Midbrain (tissue), 1 donor: Measurements from ENCODE around the gene G6PC1.
A peak's percentile ranks its signal among the peaks of the same experiment; 100 is the strongest.
"Not testable (repeated sequence)": the region's sequence is repeated elsewhere in the genome, so short reads cannot be mapped to it uniquely, and the experiment has no call there.

Experiments used
- DNase-seq: peaks from one replicate; lab custom pipeline; 2025; lab: John Stamatoyannopoulos, UW

Gene G6PC1

DNA sequence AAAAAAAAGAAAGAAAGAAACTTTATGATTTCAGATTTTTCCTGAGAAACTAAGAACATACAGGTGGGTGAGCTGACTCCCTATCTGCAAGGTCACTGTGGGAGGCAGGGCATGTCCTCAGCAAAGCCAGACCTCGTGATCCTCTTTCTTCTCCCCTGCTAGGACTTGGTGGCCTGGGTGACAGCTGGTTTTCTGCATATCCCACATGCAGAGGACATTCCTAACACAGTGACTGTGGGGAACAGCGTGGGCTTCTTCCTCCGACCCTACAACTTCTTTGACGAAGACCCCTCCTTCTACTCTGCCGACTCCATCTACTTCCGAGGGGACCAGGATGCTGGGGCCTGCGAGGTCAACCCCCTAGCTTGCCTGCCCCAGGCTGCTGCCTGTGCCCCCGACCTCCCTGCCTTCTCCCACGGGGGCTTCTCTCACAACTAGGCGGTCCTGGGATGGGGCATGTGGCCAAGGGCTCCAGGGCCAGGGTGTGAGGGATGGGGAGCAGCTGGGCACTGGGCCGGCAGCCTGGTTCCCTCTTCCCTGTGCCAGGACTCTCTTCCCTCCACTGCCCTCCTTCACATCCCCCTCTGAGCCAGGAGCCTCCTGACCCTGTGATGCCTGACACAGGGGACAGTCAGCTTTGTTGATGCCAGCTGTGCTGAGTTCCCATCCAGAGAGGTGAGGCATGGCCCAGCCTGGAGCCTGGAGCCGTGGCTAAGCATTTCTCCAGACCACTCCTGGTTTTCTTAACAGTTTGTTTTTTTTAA, 26.5 kb upstream of the G6PC1 start:
- not testable (repeated sequence) for DNase-seq

DNA sequence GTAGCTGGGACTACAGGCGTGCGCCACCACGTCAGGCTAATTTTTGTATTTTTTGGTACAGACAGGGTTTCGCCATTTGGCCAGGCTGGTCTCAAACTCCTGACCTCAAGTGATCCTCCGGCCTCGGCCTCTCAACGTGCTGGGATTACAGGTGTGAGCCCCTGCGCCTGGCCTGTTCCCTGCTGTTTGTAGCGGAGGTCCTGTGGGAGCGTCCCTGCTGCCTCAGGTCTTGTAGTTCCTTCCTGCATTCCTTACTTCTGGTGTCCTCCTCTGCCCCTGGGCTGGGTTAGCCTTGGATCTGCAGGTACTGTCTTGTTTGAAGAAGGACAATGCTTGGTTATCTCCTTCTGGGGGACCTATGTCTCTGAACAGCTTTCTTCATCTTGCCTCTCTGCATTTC, 23.6 kb upstream of the G6PC1 start:
- DNase-seq, result no peak

DNA sequence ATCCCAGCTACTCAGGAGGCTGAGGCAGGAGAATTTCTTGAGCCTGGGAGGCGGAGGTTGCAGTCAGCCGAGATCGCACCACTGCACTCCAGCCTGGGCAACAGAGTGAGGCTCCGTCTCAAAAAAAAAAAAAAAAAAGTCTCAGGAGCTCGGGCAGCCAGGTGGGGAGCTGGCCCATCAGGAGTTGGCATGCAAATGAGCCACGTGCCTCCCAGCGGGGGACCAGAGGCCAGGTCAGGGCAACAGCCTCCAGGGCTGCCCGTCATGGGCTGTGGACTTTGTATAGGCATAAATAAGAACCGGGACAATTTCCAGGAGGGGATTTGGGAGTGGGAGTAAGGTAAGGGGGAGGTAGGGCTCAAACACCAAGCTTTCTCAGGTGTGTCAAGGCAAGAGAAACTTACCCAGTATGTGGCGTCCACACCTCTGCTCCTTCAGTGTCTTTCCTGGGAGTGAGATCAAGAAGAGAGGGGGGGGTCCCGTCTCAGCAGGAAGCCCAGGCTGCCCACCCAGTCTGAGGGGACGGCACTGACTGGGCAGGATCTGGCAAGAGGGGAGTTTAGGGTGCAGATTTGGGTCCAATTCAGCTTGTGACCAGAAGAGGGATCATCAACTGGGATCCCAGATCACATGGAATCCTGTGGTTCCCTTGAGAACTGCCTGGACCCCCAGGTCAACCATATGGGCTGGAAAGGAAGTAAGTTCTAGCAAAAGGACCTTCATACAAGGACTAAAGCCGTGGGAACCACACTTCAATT, 22.3 kb upstream of the G6PC1 start:
- no peak for DNase-seq

DNA sequence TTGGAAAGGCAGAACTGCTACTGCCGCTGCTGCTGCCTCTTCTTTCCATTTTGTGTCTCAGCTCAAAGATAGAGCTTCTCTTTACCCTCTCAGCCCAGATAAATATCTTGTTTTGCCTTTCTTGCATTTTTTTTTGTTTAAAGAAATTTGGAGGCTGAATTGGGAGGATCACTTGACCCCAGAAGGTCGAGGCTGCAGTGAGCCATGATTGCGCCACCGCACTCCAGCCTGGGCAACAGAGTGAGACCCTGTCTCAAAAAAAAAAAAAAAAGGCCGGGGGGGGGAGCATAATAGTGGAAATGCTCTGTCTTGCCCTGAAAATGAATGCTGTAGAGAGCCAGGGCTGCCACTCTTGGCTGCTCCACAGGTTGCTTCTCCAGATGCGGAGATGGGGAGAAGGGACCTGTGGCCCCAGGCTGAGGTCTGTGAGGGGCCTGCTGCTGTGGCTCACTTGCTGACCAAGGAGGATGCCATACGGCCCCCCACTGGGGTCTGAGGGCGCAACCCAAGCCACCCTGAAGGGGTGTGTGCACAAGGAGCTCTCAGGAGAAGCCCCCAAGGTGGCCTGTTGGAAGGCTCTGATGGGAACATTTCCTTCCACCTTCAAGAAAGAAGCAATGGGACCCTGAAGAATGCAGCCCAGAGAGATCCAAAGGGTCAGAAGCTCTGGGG, 21.5 kb upstream of the G6PC1 start:
- DNase-seq, result no peak

DNA sequence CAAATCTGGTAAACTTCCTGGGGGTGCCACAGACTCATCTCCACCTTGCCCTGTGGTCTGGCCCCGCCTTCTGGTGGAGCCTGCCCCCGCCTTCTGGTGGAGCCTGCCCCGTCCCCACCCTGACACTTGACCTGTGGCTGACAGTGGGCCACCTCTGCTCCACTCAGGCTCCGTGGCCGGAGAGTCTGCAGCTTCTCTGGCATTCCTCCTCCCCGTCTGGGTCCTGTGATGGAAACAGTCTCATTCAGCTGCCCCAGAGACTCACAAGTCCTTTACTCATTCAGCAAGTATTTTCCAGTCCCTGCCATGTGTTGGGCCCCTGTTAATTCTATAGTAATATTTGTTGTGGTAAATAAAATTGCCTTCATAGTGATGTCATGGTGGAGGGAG, 21.0 kb upstream of the G6PC1 start:
- no peak for DNase-seq

DNA sequence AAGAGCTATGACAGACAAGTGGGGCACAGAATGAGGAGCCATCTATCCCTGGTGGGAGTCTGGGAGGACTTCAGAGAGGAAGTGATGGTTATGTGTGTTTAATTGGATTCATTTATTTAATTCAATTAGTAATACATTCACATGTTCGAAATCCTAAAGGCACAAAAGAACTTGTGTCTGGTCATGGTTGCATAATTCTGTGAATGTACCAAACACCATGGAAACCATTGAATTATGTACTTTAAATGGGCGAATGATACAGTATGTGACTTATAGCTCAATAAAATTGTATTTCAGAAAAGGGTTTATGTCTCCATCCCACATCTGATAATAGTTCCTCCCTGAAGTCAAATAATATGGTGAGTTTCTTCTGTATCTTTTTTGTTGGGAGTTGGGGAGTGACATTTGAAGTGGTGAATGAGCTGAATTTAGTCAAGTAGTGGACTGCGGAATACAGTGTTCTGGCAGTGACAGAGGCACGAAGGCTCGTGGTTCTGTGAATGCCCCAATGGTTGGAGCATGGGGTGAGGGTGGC, 19.8 kb upstream of the G6PC1 start:
- DNase-seq, result no peak

DNA sequence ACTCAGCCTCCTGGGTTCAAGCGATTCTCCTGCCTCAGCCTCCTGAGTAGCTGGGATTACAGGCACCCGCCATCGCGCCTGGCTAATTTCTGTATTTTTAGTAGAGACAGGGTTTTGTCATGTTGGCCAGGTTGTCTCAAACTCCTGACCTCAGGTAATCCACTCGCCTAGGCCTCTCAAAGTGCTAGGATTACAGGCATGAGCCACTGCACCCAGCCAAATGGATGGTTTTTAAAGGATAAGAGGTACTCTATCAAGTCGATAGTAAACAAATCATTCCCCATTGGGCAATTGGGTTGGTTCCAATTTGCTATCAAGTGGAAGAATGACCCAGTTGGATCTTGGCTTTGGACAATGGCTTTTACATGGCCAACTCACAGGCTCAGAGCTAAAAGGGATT, 18.9 kb upstream of the G6PC1 start:
- DNase-seq, result not testable (repeated sequence)

DNA sequence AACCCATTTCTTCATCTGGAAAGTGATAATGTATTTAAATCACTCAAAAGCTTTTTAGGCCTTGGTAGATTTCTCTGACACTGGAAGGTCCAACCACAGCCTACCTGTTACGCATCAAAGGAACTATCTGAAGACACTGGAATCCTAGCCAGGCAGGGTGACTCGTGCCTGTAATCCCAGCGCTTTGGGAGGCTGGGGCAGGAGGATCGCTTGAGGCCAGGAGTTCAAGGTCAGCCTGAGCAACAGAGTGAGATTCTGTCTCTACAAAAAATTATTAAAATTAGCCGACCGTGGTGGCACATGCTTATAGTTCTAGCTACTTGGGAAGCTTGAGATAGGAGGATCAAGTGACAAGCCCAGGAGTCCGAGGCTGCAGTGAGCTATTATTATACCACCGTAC, 18.4 kb upstream of the G6PC1 start:
- DNase-seq, result no peak

DNA sequence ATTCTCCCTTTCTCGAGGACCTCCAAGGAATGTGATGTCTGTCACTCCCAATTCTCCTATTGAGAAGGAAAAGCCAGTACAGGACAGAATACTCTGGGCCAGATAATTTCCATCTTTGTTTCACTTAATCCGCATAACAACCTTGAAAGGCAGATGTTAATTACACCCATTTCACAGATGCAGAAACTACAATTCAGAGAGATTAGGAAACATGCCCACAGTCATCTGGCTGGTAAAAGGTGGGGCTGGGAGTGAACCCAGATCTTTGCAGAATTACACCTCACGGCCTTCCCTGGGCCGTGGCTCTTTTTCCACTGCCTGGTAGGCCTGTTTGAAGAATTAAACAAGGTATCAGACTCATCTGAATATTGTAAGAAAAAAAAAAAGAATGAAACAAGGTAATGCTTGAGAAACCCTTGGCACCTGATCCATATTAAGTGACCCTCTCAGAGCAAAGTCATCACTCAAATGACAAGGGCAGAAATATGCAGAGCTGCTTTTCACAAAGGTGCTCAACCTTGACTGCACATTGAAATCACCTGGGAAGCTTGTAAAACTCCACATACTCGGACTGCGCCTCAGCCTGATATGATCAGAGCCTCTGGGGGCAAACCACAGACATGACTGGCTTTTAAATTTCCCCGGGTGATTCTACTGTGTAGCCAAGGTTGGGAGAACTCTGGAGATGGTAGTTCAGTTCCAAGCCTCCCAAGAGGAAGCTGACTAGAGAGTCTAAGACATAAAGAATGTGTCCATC, 16.6 kb upstream of the G6PC1 start:
- no peak for DNase-seq

DNA sequence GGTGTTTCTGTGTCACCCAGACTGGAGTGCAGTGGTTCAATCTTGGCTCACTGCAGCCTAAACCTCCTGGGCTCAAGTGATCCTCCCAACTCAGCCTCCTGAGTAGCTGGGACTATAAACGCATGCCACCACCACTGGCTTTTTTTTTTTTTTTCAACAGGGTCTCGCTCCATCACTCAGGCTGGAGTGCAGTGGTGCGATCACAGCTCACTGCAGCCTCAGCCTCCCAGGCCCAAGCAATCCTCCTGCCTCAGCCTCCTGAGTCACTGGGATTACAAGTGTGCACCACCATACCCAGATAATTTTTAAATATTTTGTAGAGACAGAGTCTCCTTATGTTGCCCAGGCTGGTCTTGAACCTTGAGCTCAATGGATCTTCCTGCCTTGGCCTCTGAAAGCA, 14.8 kb upstream of the G6PC1 start:
- not testable (repeated sequence) for DNase-seq

DNA sequence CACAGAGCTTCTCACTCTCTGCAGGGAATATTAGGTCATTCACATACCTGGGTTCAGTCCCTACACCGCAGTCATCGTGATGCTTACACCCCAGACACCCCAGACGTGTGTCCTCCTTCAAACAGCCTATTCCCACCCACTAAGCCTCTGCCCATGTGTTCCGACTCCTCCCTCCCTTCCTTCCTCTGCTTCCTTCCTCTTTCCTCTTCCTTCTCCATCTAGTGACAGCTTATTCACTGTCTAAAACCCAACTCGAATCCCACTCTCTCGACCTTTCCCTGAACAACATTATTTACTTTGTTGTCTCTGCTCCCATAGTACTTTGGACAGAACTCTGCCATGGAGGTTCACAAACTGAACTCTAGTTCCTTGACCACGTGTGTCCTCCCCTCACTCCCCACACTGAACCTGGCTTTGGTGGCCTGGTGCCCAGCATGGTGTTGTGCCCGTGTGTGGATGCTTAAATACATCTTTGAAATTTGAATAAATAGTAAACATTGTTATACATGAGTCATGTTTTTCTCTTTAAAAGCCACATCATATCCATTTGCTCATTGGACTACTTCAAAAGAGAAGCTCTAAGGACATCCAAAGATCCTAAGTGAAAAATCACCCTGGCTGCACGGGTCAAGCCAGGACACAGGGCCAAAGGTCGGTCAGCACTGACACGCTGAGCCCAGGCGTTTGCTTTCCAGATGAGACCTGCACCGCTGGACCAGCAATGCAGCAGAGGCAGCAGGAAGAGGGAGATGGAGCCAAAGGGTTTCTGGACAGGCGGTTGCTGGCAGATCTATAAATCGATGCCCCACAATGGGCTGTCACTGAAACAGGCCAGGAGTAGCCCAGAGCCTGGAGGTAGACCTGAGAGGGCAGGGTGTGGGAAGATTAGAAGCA, 14.1 kb upstream of the G6PC1 start:
- no peak for DNase-seq

DNA sequence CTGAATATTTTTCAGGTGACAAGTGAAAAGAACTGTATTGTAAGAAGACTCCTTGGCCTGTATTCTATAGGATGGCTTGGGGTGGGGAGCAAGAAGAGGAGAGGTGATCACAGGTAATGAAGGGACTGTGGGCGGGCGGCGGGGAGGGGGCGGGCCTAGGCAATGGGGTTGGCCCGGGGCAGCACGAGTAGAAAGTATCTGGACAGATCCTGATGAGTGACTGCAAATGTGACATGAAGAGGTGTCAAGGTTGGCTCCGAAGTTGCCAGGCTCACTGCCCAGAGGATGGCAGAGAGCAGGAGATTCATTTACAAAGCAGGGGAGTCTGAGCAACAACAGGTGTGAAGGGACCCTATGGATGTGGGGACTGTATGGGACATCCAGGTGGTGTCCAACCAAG, 10.8 kb upstream of the G6PC1 start:
- DNase-seq, result no peak

DNA sequence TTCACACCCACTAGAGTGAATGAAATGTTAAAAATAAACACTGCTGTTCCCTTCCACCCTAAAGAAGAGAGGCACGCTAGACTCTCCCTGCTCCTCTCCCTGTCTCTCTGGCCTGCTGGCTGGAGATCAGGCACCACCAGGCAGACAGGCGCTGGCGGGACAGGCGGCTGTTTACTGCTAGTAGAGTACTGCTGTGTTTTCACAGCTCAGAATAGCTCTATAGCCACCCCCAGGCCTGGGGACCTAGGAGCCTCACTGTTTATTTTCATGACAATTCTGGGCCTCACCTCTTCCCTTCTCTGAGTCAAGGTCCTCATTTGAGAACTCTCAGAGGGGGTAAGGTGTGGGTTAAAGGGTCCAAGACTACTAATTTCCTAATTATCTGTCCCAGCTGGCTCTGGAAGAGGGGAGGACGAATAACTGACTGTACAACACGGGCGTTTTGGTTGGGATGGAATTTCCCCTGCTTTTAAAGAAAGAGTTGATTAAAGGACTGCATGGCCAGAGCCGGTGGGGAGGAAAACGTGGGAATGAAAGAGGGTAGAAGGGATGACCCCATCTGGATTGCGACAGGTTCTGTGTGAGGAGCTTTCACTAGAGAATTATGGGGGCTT, 9.0 kb upstream of the G6PC1 start:
- DNase-seq, result peak; percentile 29

DNA sequence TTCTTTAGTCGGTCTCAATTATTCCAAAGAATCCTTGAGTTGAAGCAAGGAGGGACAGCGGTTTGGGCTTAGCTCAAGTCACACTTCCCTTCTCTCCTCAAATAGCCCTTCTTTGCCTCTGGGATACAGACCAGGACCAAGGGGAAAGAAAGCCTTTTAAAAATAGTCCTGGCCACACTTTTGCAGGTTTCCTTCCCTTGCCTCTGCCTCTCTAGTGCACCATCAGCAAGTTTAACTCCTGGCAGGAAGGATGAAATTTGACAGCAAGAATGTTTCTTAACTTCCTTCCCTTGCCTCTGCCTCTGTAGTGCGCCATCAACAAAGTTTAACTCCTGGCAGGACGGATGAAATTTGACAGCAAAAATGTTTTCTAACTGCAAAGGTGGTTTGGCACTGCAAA, 7.2 kb upstream of the G6PC1 start:
- no peak for DNase-seq

DNA sequence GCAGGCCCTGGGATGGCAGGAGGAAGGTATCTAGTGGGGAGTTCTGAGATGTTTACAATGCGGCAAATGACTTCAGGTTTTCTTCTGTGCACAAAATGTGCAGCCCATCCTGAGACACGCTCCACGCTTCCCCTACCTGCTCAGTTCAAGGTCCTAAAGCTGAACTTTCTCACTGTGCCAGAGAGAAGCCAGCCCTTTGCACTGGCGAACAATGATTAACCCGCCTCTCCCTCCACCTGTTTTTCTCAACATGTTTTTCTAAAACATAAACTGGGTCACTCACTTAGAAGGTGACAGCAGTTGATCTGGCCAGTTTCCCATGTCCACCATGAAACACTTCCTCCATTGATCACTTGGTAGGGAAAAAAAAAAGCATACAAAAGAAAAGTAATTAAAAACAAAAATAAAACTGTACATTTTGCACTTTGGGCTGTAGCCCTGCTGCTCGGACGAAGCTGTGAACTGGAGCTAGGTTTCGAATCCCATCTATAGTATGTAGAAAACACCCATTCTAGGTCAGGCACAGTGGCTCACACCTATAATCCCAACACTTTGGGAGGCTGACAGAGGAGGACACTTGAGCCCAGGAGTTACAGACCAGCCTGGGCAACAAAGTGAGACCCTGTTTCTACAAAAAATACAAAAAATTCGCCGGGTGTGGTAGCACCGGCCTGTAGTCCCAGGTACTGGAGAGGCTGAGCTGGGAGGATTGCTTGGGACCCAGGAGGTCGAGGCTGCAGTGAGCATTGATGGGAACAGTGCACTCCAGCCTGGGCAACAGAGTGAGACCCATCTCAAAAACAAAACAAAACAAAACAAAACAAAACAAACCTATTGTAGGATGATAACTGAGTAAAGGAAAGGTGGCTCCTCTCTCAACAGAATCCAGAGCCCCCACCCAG, 6.1 kb upstream of the G6PC1 start:
- no peak for DNase-seq

DNA sequence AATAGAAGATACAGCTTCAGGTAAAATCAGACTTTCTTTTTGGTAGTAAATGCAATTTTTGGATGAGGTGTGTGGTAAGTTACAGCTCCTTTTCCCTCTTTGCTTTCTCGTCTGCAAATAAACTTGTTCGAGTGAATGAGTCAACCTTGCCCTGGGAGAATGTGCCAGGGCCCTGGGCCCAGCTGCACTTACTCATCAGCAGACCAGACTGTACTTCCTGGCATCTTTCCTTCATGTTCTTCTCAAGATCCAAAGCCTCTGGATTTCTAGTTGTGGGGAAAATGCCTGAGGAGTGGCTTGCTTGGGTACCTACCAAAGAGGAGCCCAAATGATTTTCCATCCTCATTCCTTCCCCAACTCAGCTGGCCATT, 5.4 kb upstream of the G6PC1 start:
- DNase-seq, result no peak

DNA sequence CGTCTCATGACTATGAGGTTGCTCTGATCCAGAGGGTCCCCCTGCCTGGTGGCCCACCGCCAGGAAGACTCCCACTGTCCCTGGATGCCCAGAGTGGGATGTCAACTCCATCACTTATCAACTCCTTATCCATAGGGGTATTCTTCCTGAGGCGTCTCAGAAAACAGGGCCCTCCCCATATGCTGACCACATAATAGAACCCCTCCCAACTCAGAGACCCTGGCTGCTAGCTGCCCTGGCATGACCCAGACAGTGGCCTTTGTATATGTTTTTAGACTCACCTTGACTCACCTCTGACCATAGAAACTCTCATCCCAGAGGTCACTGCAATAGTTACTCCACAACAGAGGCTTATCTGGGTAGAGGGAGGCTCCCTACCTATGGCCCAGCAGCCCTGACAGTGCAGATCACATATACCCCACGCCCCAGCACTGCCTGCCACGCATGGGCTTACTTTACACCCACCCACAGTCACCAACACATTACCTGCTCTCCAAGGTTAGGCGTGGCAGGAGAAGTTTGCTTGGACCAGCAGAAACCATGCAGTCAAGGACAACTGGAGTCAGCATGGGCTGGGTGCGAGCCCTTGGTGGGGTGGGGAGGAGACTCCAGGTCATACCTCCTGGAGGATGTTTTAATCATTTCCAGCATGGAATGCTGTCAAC, 2.3 kb upstream of the G6PC1 start:
- no peak for DNase-seq

DNA sequence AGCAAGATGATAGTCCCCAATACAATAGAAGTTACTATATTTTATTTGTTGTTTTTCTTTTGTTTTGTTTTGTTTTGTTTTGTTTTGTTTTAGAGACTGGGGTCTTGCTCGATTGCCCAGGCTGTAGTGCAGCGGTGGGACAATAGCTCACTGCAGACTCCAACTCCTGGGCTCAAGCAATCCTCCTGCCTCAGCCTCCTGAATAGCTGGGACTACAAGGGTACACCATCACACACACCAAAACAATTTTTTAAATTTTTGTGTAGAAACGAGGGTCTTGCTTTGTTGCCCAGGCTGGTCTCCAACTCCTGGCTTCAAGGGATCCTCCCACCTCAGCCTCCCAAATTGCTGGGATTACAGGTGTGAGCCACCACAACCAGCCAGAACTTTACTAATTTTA, 618 bp upstream of the G6PC1 start:
- DNase-seq, result not testable (repeated sequence)
